GM23338 (cell line): ENCODE measurements around the gene HMCES. TPM values are rescaled to one million over a fixed set of nuclear protein-coding genes. Genes with fewer than 3 reads are reported as not detected.

ENCODE experiments used
- ATAC-seq: fragments of 200-7000 bp; cut with Tn5 transposase; 3 replicates; pipeline ENCODE4 v1.9.1; 2020
- DNase-seq: peaks from one replicate; pipeline ENCODE4 v3.0.0-alpha.2; 2015; ENCODE audit warnings: low spot score
- H2AFZ ChIP-seq: fragments of 200-600 bp; sonication (generic); 2 replicates; pipeline ENCODE4 v1.8.0; 2016; ENCODE audit warnings: antibody characterized with exemption, mild to moderate bottlenecking, moderate library complexity
- H3F3A ChIP-seq: fragments of 200-600 bp; sonication (generic); replicated peaks from 2 replicates; pipeline ENCODE4 v1.8.0; 2017; ENCODE audit warnings: antibody characterized with exemption, mixed run types, low read depth
- H3K27ac ChIP-seq: fragments of 200-600 bp; sonication (generic); 2 replicates; pipeline ENCODE4 v1.6.1; 2016; ENCODE audit warnings: low read depth
- H3K27me3 ChIP-seq: fragments of 200-600 bp; sonication (generic); 2 replicates; pipeline ENCODE4 v1.8.0; 2016; ENCODE audit warnings: mild to moderate bottlenecking, mixed run types, moderate library complexity; ENCODE audit not compliant: insufficient read depth
- H3K36me3 ChIP-seq: fragments of 200-600 bp; sonication (generic); 2 replicates; pipeline ENCODE4 v1.8.0; 2016; ENCODE audit warnings: mild to moderate bottlenecking; ENCODE audit not compliant: insufficient read depth
- H3K4me1 ChIP-seq: fragments of 200-600 bp; sonication (generic); 2 replicates; pipeline ENCODE4 v1.8.0; 2016; ENCODE audit warnings: mild to moderate bottlenecking, moderate library complexity; ENCODE audit not compliant: insufficient read depth
- H3K4me2 ChIP-seq: fragments of 200-600 bp; sonication (generic); 2 replicates; pipeline ENCODE4 v1.7.1; 2017; ENCODE audit warnings: mixed run types
- H3K4me3 ChIP-seq: fragments of 200-600 bp; sonication (generic); 2 replicates; pipeline ENCODE4 v1.6.1; 2016; ENCODE audit warnings: mixed run types
- H3K79me2 ChIP-seq: fragments of 200-600 bp; sonication (generic); replicated peaks from 2 replicates; pipeline ENCODE4 v1.8.0; 2017; ENCODE audit warnings: mild to moderate bottlenecking; ENCODE audit not compliant: insufficient read depth
- H3K9me2 ChIP-seq: fragments of 200-600 bp; sonication (generic); 2 replicates; pipeline ENCODE4 v1.8.0; 2017; ENCODE audit not compliant: insufficient read depth
- H4K20me1 ChIP-seq: fragments of 200-600 bp; sonication (generic); replicated peaks from 2 replicates; pipeline ENCODE4 v1.8.0; 2017; ENCODE audit warnings: mild to moderate bottlenecking; ENCODE audit not compliant: insufficient read depth
- H3K27ac Mint-ChIP-seq: 2 replicates; pipeline ENCODE4 v1.8.0; 2020; ENCODE audit warnings: inconsistent platforms, mild to moderate bottlenecking, moderate library complexity, mixed read lengths
- H3K27me3 Mint-ChIP-seq: 3 replicates; pipeline ENCODE4 v1.8.0; 2022; ENCODE audit warnings: low read depth, mild to moderate bottlenecking, moderate library complexity, mixed read lengths, inconsistent platforms; ENCODE audit not compliant: insufficient read depth, poor library complexity
- H3K36me3 Mint-ChIP-seq: 3 replicates; pipeline ENCODE4 v1.8.0; 2021; ENCODE audit warnings: low read depth, mild to moderate bottlenecking, inconsistent platforms, moderate library complexity, mixed read lengths
- H3K4me1 Mint-ChIP-seq: 3 replicates; pipeline ENCODE4 v1.8.0; 2020; ENCODE audit warnings: mild to moderate bottlenecking, inconsistent platforms, mixed read lengths
- H3K4me3 Mint-ChIP-seq: 3 replicates; pipeline ENCODE4 v1.8.0; 2021; ENCODE audit warnings: moderate library complexity, mild to moderate bottlenecking, inconsistent platforms, mixed read lengths
- H3K9me3 Mint-ChIP-seq: 3 replicates; pipeline ENCODE4 v1.8.0; 2020; ENCODE audit warnings: moderate library complexity, mild to moderate bottlenecking, inconsistent platforms, mixed read lengths
- CREB1 ChIP-seq: fragments of 250-450 bp; sonication (Bioruptor Pico); IDR thresholded peaks from 2 replicates; pipeline ENCODE4 v1.5.0; 2020; ENCODE audit warnings: low read depth, mild to moderate bottlenecking, moderate library complexity
- CTCF ChIP-seq, 2 experiments: fragments of 200-600 bp in 1 of 2; sonication (generic) in 1 of 2; conservative IDR thresholded peaks; 2 replicates each; pipeline versions ENCODE4 v1.5.1 to v1.6.1; 2016 to 2017; ENCODE audit warnings: antibody characterized with exemption in 2 of 2, low read depth in 2 of 2, mild to moderate bottlenecking in 2 of 2, moderate library complexity in 1 of 2
- ETS1 ChIP-seq: IDR thresholded peaks from 2 replicates; pipeline ENCODE4 v1.6.1; 2016; ENCODE audit warnings: antibody characterized with exemption
- EZH2 ChIP-seq: fragments of 200-600 bp; sonication (generic); IDR thresholded peaks from one replicate; pipeline ENCODE4 v1.8.0; 2017; ENCODE audit warnings: antibody characterized with exemption, mild to moderate bottlenecking, low read depth; ENCODE audit not compliant: unreplicated experiment
- POLR2AphosphoS5 ChIP-seq: IDR thresholded peaks from 2 replicates; pipeline ENCODE4 v1.6.1; 2016; ENCODE audit warnings: antibody characterized with exemption, low read depth
- STAT1 ChIP-seq: IDR thresholded peaks from one replicate; pipeline ENCODE4 v1.6.1; 2016; ENCODE audit warnings: antibody characterized with exemption; ENCODE audit not compliant: unreplicated experiment
- ZNF114 ChIP-seq: fragments of 250-450 bp; sonication (Bioruptor Pico); IDR thresholded peaks from 2 replicates; pipeline ENCODE4 v1.5.0; 2020; ENCODE audit warnings: mild to moderate bottlenecking, moderate library complexity
- ZNF331 ChIP-seq: fragments of 250-450 bp; sonication (Bioruptor Pico); IDR thresholded peaks from 2 replicates; pipeline ENCODE4 v1.5.0; 2020; ENCODE audit warnings: low read depth, mild to moderate bottlenecking, moderate library complexity
- ZNF462 ChIP-seq: fragments of 250-450 bp; sonication (Bioruptor Pico); IDR thresholded peaks from 2 replicates; pipeline ENCODE4 v1.5.0; 2020; ENCODE audit warnings: mild to moderate bottlenecking, moderate library complexity
- polyA plus RNA-seq: library from polyadenylated mRNA; unstranded; fragments of >200 nt; fragmentation: Nextera tagmentation; extraction: Ambion mirVana; gene quantifications from 2 replicates; pipeline ENCODE4 v1.2.1, GENCODE V29; 2016
- total RNA-seq: library from RNA; depleted of rRNA; stranded (reverse); fragments of >200 nt; shearing (Covaris generic); gene quantifications from 2 replicates; pipeline ENCODE4 v1.2.3, GENCODE V29; 2014

Gene HMCES
- total and polyA plus RNA-seq, 2 experiments from 2014 or later = 36.5 to 44.5 TPM

- H2AFZ ChIP-seq = peak overlapping the region; percentile 89
- peak overlapping the region; percentile 64; the same call in 1 of the 2 replicates for H3K27ac ChIP-seq
- 0 out of 2 replicates have a peak, but pooled peaks have one; percentile 11 for TF ChIP-seq CREB1 (CRISPR knock-in tag)
- no peak for TF ChIP-seq EZH2
- no peak for TF ChIP-seq ZNF462 (CRISPR knock-in tag)
- no peak for TF ChIP-seq STAT1
- no peak for TF ChIP-seq ZNF114
- TF ChIP-seq ETS1 = peak; percentile 19; the same call in 1 of the 2 replicates
- TF ChIP-seq POLR2AphosphoS5 = no peak; the same call in 1 of the 2 replicates
- no peak for TF ChIP-seq ZNF331 (CRISPR knock-in tag)
- no peak for TF ChIP-seq CTCF (conservative IDR thresholded peaks at IDR 0.05; ENCODE audit: low read depth in 2 of 2)
- peaks cover 16% of the 10 kb centered on the region for H3K36me3 ChIP-seq
- peaks cover 35% of the 10 kb centered on the region for H3K36me3 Mint-ChIP-seq
- H3K79me2 ChIP-seq = peaks cover 20% of the 10 kb centered on the region
- peaks cover 14% of the 10 kb centered on the region for H3K27me3 Mint-ChIP-seq
- no peaks in the 10 kb centered on the region for H3K27me3 ChIP-seq
- peak overlapping the region; percentile 95 for H3K4me3 Mint-ChIP-seq
- H3F3A ChIP-seq = peaks cover 7% of the 10 kb centered on the region
- peak overlapping the region; percentile 87 for H3K27ac Mint-ChIP-seq
- no peaks in the 10 kb centered on the region for H3K9me2 ChIP-seq
- H3K4me2 ChIP-seq = peak overlapping the region; percentile 98
- peaks cover 23% of the 10 kb centered on the region for H3K4me1 Mint-ChIP-seq
- peak; percentile 64 for ATAC-seq
- H3K4me3 ChIP-seq = peak overlapping the region; percentile 90
- no peaks in the 10 kb centered on the region; the same call in 1 of the 2 replicates for H4K20me1 ChIP-seq
- peak; percentile 81 for DNase-seq
- peaks cover 20% of the 10 kb centered on the region for H3K4me1 ChIP-seq
- no peaks in the 10 kb centered on the region for H3K9me3 Mint-ChIP-seq
Measured at GRCh38 chr3:129278966-129279906, 566 bp downstream of the HMCES start.
